HG03575 (cell line): ENCODE data around the gene ZCCHC24.
"Not testable (repeated sequence)": the region's sequence is repeated elsewhere in the genome, so short reads cannot be mapped to it uniquely, and the experiment has no call there.

ENCODE experiments used
- ATAC-seq: cut with Tn5 transposase; IDR thresholded peaks from one replicate; pipeline ENCODE4 v1.9.1; 2021; ENCODE audit not compliant: unreplicated experiment, insufficient number of reproducible peaks, low FRiP score; ENCODE audit errors: extremely low read depth

ZCCHC24 gene

GRCh38 chr10:79346388-79347225 lies 98.8 kb downstream of the ZCCHC24 start:
- no peak for ATAC-seq

GRCh38 chr10:79346012-79346340 lies 99.4 kb downstream of the ZCCHC24 start:
- ATAC-seq: no peak

GRCh38 chr10:79345241-79346011 lies 100.0 kb downstream of the ZCCHC24 start:
- no peak for ATAC-seq

- no peak for ATAC-seq
These were observed 100.8 kb downstream of the ZCCHC24 start for GRCh38 chr10:79344502-79345195.

- ATAC-seq: no peak
These were observed 102.4 kb downstream of the ZCCHC24 start for GRCh38 chr10:79342811-79343561.

GRCh38 chr10:79342295-79342761 lies 103.1 kb downstream of the ZCCHC24 start:
- no peak for ATAC-seq

- ATAC-seq: no peak
These were observed 104.7 kb downstream of the ZCCHC24 start for GRCh38 chr10:79340646-79341244.

GRCh38 chr10:79339266-79339665 lies 106.2 kb downstream of the ZCCHC24 start:
- no peak for ATAC-seq

GRCh38 chr10:79337783-79338469 lies 107.5 kb downstream of the ZCCHC24 start:
- ATAC-seq: not testable (repeated sequence)

- no peak for ATAC-seq
These were observed 108.7 kb downstream of the ZCCHC24 start for GRCh38 chr10:79336739-79337138.

GRCh38 chr10:79336276-79336675 lies 109.1 kb downstream of the ZCCHC24 start:
- ATAC-seq: no peak

GRCh38 chr10:79335470-79336235 lies 109.8 kb downstream of the ZCCHC24 start:
- no peak for ATAC-seq

GRCh38 chr10:79335094-79335469 lies 110.3 kb downstream of the ZCCHC24 start:
- no peak for ATAC-seq

- no peak for ATAC-seq
These were observed 110.9 kb downstream of the ZCCHC24 start for GRCh38 chr10:79334573-79334972.

GRCh38 chr10:79333513-79333912 lies 111.9 kb downstream of the ZCCHC24 start:
- no peak for ATAC-seq

- not testable (repeated sequence) for ATAC-seq
These were observed 112.7 kb downstream of the ZCCHC24 start for GRCh38 chr10:79332610-79333315.
